Measurements from ENCODE around the gene SERPINE2. TPM values are rescaled to one million over a fixed set of nuclear protein-coding genes. Genes with fewer than 3 reads are reported as not detected.

Gene SERPINE2, protein sequence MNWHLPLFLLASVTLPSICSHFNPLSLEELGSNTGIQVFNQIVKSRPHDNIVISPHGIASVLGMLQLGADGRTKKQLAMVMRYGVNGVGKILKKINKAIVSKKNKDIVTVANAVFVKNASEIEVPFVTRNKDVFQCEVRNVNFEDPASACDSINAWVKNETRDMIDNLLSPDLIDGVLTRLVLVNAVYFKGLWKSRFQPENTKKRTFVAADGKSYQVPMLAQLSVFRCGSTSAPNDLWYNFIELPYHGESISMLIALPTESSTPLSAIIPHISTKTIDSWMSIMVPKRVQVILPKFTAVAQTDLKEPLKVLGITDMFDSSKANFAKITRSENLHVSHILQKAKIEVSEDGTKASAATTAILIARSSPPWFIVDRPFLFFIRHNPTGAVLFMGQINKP
- polyA plus RNA-seq (2013, experiment 1 of 2; ENCODE audit: insufficient read length), result 153 TPM
- 165 TPM for polyA plus RNA-seq (2013, experiment 2 of 2; ENCODE audit: insufficient read length)

DNA sequence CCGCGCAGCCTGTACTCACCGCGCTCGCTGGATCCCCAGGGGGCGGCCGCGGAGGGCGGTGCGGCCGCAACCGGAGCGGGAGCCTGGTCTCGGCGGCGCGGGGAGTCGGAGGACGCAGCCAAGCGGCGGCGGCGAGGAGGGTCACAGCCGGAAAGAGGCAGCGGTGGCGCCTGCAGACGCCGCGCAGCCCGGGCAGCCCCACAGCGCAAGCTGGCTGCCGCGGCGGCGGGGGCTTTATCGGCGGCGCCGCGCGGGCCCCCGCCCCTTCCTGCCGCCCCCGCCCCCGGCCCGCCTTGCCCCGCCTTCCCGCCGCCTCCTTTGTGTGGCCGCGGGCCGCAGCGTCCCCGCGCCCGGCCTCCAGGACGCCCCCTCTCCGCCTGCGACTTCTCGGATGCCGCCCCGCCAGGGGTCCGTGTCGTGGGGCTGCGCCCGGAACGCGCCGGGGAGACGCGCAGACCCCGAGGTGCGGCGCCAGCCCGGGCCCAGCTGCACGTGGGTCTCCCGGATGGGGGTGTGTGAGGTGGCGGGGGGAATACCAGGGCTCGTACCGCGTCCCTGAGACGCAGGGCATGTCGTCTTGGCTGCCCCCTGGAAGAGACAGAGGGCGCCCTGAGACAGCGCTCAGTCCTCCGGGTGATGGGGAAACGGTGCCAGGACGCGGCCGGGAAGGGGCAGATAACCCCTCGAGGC lies at the start of gene SERPINE2:
Gene SERPINE2 (minus strand): TSS at position 207 of the 690 bp plus-strand sequence. CDS start 37,386 bp downstream, outside the sequence.
- DNase-seq, result peak; percentile 84

DNA sequence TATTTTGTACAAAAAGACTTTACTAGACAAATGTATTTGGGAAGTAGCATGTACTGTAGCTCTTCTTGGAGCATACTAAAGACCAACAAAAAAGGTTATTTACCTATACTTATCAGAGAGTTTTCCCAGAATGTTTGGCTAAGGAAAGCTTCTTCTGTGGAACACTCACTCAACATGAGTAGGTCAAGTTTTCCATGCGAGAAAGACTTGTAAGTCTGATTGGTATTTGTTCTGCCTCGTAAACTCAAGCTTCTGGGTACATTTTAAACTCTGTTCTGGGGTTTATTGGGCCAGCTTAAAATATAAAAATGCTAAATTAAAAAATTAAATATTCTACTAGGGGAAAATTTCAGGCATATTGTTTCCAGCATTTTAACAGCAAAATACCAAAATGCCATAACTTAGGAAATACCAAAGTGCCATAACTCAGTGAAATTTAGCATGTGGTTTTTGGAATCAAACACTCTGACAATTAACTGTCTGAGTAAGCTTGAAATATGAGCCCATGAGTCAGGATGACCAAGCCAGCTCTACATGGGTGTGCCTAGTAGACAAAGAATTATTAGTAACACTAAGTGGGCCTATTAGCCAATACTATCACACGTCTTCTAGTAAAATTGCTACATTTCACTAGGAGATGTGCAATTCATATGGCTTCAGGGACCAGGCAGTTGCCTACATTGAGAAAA lies 47.3 kb upstream of the SERPINE2 start:
- DNase-seq, result peak; percentile 97

DNA sequence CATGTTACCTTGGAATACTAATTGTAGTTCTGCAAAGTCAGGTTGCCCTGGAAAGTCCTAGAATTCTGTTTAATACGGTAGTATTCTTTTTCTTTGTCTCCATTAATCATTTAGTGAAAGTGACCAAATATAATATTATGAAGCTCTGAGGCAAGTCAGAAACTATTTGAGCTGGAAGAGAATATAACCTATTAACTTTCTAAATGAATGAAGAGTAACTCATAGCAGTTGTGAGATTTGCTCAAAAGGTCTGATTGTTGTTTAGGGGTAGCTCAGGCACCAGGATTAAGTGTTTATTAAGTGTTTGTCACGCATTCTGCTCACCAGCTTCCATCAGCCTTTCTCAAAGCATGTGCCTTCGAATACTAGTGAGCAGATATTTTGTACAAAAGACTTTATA lies 46.7 kb upstream of the SERPINE2 start:
- no peak for DNase-seq

DNA sequence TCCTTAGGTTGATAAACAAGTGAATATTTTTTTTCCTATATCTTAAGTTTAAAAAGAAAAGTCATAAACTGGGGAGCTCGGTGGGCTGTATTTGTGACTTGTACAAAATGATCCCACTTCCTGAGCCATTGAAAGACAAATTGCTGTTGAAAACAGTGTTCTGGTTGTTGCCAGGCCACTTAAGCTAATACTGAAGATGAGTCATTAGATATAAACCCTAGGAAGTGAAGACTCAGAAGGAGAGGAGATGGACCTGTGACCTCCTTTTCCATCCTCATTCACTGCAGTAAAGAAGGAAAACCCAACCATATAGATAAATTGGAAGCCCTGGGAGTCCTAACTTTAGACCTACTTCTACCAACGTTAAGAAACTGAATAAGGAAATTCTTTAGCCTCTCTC lies 46.2 kb upstream of the SERPINE2 start:
- peak; percentile 72 for DNase-seq

DNA sequence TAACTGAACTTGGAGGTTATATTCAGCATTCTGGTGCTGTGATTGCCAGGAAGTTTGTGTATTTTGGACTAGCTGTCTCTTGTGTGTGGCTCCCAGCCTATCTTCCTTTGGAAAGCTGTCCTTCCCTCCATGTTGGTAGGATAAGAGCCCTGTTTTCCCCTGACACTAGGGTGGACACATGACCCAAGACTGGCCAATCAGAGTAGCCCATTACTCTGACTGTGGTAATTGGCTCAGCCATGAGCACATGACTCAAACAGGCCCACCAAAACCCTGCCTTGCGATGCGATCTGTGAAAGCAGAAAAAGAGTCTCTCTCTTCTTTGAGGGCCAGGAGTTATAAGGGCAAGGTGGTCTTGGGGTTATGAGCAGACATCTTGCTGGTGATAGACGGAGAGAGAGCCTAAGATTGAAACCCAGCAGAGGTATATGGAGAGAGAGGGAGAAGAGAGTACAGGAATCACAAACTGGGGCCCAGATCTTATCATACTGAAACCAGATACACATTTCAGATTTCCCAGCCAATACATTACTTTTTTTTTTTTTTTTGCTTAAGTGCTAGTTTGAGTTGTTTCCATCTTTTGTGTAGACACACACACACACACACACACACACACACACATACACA lies 45.3 kb upstream of the SERPINE2 start:
- no peak for DNase-seq

DNA sequence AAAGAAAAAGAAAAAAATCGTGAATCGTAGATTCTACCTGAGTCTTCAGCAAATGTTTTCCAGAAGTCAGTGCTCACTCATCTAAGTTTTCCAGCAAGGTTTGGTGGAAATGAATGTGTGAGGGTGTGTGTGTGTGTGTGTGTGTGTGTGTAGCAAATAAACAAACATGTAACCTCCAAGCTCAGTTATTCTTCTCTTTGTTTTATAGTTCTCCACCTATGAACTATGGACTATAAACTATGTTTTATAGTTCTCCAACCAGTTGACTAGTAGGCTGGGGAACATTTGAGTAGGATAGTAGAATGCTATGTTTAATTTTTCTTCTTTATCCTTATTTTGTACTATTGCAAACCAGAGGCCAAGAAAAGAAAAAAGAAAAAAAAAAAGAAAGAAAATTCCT lies 44.6 kb upstream of the SERPINE2 start:
- no peak for DNase-seq

DNA sequence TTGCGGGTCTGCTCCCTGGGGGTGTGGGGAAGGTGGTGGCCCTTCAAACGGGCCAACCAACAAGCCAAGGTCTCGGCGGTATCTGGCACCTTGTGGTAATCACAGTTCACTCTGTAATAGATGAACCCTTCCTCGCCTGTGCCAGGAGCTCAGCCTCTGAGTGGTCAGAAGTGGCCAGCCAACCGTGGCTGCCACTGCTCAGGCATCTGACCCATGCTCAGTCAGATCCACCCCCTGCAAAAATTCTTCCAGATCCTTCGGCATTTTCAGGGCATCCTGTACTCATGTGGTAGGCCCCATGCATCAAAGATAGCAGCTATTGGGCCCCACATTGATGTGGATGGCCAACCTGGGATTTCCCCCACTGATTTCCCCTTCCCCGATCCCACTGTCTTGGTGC lies 39.6 kb upstream of the SERPINE2 start:
- DNase-seq, result no peak

DNA sequence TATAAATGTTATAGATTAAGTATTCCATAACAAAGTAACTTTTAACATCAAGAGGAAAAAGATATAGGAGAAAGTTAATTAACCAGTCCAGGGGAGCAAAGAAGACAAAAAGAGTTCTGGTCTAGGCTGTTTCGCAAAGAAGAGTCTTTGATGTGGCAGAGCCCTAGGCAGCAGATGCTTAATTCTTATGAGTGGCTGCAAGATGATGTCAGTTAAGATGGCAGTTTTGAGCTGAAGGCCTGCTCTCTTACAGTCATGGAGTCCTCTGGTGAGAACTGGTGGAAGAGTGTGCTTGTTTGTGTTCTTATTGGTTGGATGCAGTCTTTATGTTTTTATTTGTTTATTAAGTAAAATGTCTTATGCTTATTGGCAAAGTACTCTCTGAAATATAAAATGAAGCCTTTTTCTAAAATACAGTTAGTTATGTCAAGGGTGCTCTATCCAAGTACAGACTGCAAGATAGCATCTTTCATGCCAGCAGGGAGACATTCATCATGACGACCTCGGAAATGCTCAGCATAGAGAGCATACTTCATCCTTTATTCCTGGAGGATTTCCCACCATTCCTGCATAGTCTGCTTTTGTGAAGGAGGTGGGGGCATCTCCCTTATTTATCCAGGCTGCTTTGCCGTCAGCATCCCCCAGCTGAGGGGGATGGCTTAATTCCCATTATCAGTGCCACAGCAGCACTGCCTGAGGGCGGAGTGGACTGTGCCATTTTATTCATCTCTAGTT lies 38.9 kb upstream of the SERPINE2 start:
- DNase-seq, result peak; percentile 71

DNA sequence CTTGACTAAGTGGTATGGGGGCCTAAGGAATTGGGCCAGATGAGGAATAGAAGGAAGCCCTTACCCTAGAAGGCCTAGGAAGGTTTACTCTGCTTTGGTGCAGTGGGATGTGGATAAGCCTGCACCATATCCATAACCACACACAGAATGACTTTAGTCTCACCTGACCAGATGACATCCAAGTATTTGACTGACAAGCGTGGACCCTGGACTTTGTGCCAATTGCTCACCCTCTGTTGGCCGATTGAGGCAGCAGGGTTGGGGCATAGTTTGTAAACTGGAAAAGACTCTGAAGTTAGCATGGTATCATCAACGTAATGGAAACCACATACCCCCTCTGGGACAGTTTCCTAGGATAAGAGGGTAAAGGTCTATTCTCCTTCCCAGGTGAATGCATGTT lies 36.5 kb upstream of the SERPINE2 start:
- no peak for DNase-seq

DNA sequence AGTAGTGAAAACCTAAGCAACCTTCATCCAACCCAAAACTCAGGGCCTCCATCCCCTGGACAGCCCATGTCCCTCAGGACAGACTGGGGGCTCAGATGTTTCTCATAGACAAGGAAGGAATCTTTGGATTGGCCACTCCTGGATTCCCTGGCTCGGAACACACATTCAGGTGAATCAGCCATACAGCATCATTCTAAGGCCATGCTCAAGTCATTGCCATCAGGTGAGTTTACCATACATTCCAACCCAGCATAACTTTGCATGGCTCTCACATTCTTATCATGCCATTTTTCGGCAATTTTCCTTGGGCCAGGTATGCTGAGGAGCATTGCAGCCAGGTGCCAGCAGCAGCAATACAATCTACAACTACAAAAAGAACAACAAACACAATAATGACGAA lies 34.6 kb upstream of the SERPINE2 start:
- DNase-seq, result no peak

DNA sequence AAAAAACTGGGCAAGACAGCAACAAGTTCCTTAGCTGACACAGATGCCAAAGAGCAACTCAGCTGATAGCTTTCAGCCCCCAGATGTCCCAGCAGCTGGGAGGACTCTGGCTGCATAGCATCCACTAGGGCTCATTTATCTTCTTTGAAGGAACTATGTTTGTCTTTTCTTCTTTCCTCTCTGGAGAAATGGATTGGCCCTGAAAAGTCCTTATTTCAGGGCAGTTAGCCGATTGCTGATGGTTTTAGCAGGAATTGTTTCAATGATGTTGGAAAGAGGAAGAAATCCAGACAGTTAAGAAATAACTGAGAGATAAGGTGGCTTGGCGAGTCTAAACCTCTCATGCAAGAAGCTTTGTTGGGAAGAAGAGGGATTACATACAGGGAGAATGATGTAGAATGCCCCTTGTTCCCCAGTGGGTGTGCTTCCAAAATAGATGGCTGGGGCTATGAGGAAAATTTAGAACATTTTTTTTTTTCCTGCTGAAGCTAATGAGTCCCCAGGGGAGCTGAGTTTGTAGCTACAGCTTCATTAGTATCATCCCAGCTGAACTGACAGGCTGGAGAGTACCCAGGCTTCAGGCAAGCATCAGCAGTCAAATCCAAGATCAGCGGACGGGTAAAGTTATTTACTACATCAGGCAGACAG lies 33.6 kb upstream of the SERPINE2 start:
- peak; percentile 60 for DNase-seq

DNA sequence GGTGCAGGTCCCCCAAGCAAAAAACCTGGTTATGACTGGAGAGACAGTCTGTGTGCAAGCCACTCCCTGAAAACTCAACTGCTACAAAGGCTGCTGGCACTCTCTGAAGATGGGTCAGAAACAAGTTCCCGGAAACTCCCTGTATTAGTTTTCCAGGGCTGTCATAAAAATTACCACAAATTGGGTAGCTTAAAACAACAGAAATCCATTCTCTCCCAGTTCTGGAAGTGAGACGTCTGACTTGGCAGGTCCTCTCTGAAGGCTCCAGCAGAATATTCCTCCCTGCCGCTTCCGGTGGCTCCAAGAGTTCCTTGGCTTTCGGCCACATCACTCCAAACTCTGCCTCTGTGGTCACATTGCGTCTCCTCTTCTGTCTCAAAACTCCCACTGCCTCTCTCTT lies 30.1 kb upstream of the SERPINE2 start:
- no peak for DNase-seq

DNA sequence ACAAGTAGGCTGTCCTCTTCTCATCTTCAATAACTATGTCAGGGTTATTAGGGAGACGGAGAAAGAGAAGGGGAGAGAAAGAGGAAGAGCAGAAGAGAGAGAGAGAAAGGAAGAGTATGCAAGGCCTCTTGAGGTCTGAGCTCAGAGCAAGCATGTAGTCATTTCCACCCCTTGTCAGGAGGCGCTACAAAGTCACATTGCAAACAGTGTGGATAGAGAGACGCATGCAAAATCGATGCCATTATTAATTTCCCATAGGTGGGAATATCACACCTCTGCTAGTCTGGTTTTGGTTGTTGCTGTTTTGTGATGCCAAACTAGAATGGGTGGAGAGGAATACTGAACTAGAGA lies 24.2 kb upstream of the SERPINE2 start:
- DNase-seq, result no peak

DNA sequence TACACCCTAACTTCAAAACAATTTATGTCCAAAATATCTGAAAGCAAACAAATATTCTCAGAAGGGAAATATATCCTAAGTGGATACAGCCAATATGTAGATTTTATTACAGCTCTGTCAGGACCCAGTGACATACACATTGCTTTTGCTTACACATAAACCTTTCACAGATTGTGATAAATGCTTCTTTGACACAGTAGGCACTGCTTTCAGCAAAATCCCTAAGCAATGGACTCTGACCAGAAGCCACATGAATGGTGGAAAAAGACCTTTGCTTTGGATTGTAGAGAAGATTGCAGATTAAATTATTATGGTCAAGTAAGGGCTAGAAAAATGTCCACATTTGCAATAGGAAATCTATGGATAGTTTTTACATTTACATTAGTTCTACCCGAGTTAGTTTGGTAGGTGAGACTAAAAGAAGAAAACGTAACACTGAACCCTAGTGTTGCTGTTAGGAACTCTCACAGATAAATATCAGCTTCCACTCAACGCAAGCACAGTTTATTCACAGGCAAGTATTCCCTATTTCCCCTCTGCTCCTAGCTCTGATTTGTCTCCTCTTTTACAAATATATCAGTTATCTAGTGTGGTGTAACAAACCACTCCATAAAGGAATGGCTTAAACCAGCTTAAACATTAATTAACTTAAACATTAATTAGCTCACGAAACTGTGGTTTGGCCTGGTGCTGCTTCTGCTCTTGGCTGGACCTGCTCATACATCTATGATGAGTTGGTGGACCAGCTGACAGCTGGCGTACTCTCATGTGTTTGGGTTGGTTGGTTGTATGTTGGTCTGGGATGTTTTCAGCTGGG lies 23.6 kb upstream of the SERPINE2 start:
- DNase-seq, result no peak

DNA sequence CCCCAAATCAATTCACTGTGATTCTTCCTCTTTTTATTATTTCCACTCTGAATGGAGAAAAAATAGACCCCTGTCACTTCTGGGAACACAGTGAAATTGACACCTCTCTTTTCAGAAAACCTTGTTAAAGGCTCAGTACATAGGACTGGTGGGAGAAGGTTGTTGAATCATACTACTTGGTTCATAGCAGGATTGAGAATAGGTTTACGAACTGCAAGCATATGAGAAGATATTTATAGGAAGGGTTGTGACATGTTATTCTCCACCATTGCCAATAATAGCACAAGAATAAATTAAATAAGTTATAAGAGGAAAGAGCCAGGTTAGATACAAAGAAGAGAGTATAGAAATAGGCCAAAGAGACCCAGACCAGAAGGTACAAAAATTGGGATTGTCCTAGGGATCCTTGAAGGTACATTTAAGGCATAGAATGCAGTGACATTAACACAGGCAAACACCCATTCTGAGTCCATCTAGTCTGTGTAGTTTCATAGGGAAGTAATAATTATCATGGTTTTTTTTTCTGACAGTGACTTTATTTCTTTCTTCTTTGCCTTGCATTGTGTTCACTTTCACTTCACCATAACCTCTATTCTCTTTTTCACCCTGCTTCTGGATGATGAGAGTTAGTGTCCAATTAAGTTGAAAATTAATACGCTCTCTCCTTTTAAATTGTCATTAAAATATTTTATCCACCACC lies 21.8 kb upstream of the SERPINE2 start:
- DNase-seq, result no peak

DNA sequence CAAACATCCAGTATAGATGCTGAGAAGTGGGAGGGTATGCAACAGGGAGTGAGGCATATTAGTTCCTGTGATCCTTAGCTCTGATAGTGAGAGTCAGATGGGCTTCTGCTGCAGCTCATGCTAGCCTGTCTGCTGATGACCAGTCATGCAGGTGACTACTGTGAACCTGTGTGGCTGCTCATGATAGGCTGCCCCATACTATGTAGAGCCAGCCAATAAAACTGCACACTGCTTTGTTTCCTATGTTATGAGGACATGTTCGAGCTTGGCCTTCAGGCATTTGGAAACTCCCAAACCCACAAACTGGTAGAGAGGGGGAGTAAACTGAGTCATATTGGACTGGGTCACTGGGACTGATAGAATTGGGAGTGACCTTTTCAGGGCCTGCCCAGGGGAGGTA lies 20.1 kb upstream of the SERPINE2 start:
- DNase-seq, result no peak

DNA sequence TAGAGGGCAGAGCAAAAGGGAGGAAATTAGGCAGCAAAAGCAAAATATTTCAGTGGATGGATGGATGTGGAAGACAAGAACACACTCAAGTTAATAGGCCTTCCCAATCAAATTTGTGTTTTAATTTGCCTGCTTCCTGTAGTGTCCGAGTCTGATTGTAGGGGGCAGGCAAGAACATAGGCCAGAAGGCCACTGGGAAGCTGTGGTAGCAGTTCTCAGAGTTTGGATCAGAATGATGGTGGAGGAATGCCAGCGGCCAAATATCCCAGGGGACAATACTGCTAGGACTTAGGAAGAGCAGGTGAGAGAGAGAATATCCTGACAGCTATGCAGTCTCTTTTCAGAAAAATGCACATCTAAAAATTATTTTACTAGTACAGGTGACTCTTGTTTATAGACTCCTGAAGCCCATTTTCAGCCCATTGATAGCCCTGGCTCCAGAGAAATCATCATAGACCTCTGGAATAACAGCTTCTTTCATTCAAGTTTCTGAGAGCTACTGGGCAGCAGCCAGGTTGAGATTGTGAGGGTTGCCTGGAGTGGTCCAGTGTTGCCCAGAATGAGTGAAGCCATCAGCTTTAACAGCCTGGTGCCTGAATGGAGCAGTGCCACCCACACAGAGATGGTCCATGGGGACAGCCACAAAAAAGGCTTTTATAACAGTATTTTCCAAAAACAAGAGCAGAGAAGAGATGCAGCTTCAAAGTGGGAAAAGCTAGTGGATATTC lies 19.1 kb upstream of the SERPINE2 start:
- DNase-seq, result no peak

DNA sequence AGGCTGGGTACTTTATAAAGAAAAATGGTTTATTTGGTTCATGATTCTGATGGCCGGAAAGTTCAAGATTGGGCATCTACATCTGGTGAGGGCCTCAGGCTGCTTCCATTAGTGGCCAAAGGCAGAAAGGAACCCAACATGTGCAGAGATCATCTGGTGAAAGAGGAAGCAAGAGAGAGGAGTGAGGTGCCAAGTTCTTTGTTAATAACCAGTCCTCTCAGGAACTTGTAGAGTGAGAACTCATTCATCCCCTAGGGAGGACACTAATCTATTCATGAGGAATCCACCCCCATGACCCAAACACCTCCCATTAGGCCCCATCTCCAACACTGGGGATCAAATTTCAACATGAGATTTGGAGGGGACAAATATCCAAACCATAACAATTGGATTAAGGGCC lies 17.8 kb upstream of the SERPINE2 start:
- DNase-seq, result no peak

DNA sequence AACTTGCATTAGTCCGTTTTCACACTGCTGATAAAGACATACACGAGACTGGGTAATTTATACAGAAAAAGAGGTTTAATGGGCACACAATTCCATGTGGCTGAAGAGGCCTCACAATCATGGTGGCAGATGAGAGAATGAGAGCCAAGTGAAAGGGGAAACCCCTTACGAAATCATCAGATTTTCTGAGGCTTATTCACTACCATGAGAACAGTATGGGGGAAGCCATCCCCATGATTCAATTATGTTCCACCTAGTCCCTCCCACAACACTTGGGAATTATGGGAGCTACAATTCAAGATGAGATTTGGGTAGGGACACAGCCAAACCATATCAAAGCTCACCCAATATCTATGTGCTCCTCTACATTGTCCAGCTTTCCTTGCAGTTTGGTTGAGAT lies 16.0 kb upstream of the SERPINE2 start:
- no peak for DNase-seq
